ENCODE measurements around the gene DDX47.
"Not testable (repeated sequence)": the region's sequence is repeated elsewhere in the genome, so short reads cannot be mapped to it uniquely, and the experiment has no call there.

The DDX47 gene

GRCh38 chr12:12806784-12807516, 6.2 kb upstream of the DDX47 start:
- Mint-ChIP-seq H3K27me3 (no peaks in the 10 kb centered on the region), H3K9me3 (ENCODE audit: low read depth) (no peaks in the 10 kb centered on the region), H3K4me1 (ENCODE audit: low read depth) (peaks cover 70% of the 10 kb centered on the region), H3K27ac (peak overlapping the region; percentile 87), H3K4me3 (peak overlapping the region; percentile 10), H3K36me3 (no peaks in the 10 kb centered on the region)

DNA sequence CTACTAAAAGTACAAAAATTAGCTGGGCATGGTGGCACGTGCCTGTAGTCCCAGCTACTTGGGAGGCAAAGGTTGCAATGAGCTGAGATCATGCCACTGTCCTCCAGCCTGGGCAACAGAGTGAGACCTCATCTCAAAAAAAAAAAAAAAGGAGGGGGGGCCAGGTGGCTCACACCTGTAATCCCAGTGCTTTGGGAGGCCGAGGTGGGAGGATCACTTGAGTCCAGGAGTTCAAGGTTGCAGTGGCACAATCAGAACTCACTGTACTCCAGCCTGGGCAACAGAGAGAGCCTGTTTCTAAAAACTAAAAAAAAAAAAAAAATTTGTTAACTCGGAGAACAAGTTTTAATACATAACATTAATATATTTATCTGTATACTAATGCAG, 5.6 kb upstream of the DDX47 start:
- H3K4me3 Mint-ChIP-seq, result peak overlapping the region; percentile 10
- H3K27me3 Mint-ChIP-seq; H3K36me3 Mint-ChIP-seq; H3K9me3 Mint-ChIP-seq (ENCODE audit: low read depth): not testable (repeated sequence)
- H3K4me1 Mint-ChIP-seq (ENCODE audit: low read depth), result peaks cover 66% of the 10 kb centered on the region
- peak overlapping the region; percentile 87 for H3K27ac Mint-ChIP-seq

DNA sequence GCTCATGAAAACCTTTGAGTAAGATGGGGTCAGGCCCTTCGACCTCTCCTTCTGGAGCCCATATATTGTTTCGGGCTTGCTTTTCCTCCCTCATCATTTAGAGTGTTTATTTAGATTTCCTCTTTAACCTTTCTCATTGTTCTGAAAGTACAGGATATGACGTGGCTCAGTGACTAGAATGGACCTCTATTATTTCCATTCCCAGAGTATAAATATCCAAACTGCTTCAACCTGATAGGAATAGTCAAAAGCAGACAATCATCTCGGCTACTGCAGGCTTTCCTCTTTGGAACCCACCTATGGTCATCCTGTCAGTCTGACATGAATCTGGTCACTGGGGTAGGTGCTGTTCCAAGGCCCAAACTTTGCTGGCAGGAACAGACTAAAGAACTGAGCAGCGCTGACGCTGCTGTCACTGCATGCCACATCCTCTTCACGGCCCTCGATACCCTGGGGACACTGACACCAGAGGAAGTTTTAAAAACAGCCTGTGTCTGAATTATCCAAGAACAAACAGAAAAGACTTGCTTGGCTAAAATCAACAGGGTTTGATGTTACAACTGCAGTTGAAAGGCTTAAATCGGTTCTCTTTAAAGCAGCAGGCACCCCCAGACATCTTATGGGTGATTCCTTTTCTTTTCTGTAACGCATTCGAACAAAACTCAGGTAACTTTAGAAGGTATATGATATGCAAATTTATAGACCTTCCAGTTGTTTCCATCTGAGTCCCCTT, 5.0 kb upstream of the DDX47 start:
- H3K27me3 Mint-ChIP-seq, result no peaks in the 10 kb centered on the region
- H3K36me3 Mint-ChIP-seq, result no peaks in the 10 kb centered on the region
- peaks cover 65% of the 10 kb centered on the region for H3K4me1 Mint-ChIP-seq (ENCODE audit: low read depth)
- peak overlapping the region; percentile 81 for H3K4me3 Mint-ChIP-seq
- H3K9me3 Mint-ChIP-seq (ENCODE audit: low read depth), result no peaks in the 10 kb centered on the region
- H3K27ac Mint-ChIP-seq, result peak overlapping the region; percentile 98

DNA sequence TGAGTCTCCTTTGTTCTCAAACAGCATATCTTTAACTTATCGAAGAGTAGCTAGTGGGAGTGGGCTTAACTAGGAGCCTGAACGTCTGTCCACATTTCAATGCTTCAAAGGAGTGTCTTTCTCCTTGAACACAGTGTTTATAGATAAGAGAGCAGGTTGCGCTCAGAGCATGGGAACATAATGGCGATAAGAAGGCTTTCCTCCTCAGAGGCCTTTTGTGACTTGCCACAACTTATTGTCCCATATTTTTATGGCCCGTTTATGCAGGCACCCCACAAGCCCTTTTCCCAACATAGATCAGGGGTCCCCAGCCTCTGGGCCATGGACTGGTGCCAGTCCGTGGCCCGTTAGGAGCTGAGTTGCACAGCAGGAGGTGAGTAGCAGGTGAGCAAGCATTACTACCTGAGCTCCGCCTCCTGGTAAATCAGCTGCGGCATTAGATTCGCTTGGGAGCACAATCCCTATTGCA, 2.6 kb upstream of the DDX47 start:
- Mint-ChIP-seq H3K36me3 (peaks cover 5% of the 10 kb centered on the region), H3K9me3 (ENCODE audit: low read depth) (no peaks in the 10 kb centered on the region), H3K27me3 (no peaks in the 10 kb centered on the region), H3K27ac (peak overlapping the region; percentile 22), H3K4me1 (ENCODE audit: low read depth) (peaks cover 68% of the 10 kb centered on the region), H3K4me3 (no peak overlapping the region)

DNA sequence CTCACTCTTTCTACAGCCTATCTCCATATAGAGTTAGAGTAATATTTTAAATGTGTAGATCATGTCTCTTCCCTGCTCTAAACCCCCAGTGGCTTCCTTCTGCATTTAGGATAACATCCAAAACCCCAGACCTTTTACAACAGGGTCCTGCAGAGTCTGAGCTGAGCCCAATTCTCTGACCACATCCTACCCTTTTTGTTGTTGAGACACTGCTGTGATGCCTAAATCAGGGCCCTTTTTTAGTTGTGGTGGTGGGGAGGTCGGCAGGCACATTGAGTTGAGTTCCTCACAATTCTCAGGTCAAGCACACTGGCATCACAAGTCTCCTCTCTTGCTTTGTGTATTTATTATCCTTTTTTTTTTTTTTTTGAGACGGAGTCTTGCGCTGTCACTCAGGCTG, 1.8 kb upstream of the DDX47 start:
- Mint-ChIP-seq H3K9me3 (ENCODE audit: low read depth) (no peaks in the 10 kb centered on the region), H3K27ac (no peak overlapping the region), H3K36me3 (peaks cover 11% of the 10 kb centered on the region), H3K27me3 (no peaks in the 10 kb centered on the region), H3K4me3 (no peak overlapping the region), H3K4me1 (ENCODE audit: low read depth) (peaks cover 69% of the 10 kb centered on the region)

GRCh38 chr12:12812174-12812573, 972 bp upstream of the DDX47 start:
- Mint-ChIP-seq H3K9me3 (ENCODE audit: low read depth) (no peaks in the 10 kb centered on the region), H3K36me3 (peaks cover 11% of the 10 kb centered on the region), H3K27ac (no peak overlapping the region), H3K4me1 (ENCODE audit: low read depth) (peaks cover 70% of the 10 kb centered on the region), H3K27me3 (no peaks in the 10 kb centered on the region), H3K4me3 (no peak overlapping the region)

- H3K27ac Mint-ChIP-seq, result peak overlapping the region; percentile 92
These were observed 477 bp upstream of the DDX47 start for GRCh38 chr12:12812618-12813119.

DNA sequence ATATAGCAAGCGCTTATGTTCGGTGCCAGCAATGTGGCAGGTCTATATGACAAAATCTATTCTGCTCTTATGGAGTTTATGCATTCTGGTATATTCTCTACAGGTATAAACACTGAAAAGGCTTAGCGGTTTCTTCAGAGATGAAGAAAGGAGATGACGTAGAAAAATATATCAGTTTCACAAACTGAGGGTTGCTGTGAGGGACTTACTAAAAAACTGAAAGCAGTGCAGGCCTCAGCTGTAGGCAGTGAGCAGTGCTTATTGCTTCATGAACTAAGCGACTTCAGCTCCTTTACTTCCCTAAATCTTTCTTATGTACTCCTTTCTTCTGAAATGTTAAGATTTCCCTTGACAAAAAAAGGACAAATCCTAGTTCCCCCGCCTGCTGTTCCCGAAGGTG, 4.5 kb downstream of the DDX47 start:
- no peak overlapping the region for H3K4me3 Mint-ChIP-seq
- H3K36me3 Mint-ChIP-seq, result peaks cover 16% of the 10 kb centered on the region
- H3K4me1 Mint-ChIP-seq (ENCODE audit: low read depth), result peaks cover 69% of the 10 kb centered on the region
- no peak overlapping the region for H3K27ac Mint-ChIP-seq
- no peaks in the 10 kb centered on the region for H3K27me3 Mint-ChIP-seq
- no peaks in the 10 kb centered on the region for H3K9me3 Mint-ChIP-seq (ENCODE audit: low read depth)

More at GRCh38 chr12:12812618-12813119, 477 bp upstream of the DDX47 start:
- peaks cover 70% of the 10 kb centered on the region for H3K4me1 Mint-ChIP-seq (ENCODE audit: low read depth)
- peak overlapping the region; percentile 92 for H3K4me3 Mint-ChIP-seq
- peaks cover 11% of the 10 kb centered on the region for H3K36me3 Mint-ChIP-seq
- no peaks in the 10 kb centered on the region for H3K27me3 Mint-ChIP-seq
- no peaks in the 10 kb centered on the region for H3K9me3 Mint-ChIP-seq (ENCODE audit: low read depth)

DNA sequence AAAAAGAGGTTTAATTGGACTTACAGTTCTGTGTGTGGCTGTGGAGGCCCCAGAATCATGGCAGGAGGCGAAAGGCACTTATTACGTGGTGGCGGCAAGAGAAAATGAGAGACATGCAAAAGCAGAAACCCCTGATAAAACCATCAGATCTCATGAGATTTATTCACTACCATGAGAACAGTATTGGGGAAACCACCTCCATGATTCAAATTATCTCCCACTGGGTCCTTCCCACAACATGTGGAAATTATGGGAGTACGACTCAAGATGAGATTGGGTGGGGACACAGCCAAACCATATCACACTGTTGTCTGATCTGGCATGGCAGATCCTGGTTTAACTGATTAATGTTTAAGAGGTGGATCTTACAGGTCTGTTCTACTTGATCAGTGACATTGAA, 5.6 kb downstream of the DDX47 start:
- H3K27ac Mint-ChIP-seq, result no peak overlapping the region

DNA sequence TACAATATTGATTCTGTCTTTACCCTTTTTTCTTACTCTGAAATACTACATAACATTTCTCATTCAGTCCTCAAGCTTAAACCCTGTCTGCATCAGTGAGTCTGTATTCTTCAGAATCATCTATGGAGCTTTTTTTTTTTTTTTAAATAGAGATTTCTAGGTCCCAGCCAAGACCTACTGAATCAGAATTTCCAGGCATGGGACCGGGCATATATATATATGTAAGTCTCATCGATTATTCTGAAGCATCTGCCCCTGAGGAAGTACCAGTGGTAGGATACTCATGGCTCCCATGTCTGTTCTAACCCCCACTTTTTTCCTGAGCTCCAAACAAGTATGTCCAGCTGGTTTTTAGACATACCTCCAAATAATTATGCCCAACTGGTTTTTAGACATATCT, 6.1 kb downstream of the DDX47 start:
- Mint-ChIP-seq H3K27ac (peak overlapping the region; percentile 50), H3K27me3 (no peaks in the 10 kb centered on the region), H3K9me3 (ENCODE audit: low read depth) (no peaks in the 10 kb centered on the region), H3K4me3 (no peak overlapping the region), H3K36me3 (peaks cover 17% of the 10 kb centered on the region), H3K4me1 (ENCODE audit: low read depth) (peaks cover 54% of the 10 kb centered on the region)

More for the DNA sequence above, 5.6 kb downstream of the DDX47 start:
- Mint-ChIP-seq H3K4me1 (ENCODE audit: low read depth) (peaks cover 60% of the 10 kb centered on the region), H3K36me3 (peaks cover 20% of the 10 kb centered on the region), H3K9me3 (ENCODE audit: low read depth) (no peaks in the 10 kb centered on the region), H3K4me3 (no peak overlapping the region), H3K27me3 (no peaks in the 10 kb centered on the region)

DNA sequence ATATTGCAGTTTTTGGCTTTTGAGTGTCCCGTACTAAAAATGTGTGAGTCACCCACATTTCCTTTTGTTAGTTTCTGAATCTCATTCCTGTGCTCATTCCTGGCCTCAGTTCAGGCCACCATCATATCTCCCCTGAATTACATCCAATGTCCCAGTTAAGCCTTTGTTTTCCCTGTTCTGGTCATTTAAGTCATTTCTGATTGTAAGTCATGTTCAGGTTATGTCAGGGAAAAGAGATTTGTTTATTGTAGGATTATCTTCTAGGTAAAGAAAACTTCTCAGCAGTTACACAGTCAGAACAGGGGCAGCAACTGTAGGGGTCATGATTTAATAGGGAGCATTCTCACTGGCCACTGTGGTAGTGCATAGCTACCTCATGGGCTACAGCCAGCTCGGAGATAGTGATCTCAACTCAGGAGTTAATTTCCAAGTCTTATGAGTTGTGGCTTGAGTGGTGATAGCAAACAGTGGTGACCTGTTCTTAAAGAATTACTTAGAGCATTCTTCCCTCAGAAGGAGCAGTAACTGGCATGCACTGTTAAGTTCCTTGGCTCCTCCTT, 6.7 kb downstream of the DDX47 start:
- Mint-ChIP-seq H3K36me3 (peaks cover 17% of the 10 kb centered on the region), H3K9me3 (ENCODE audit: low read depth) (no peaks in the 10 kb centered on the region), H3K27me3 (no peaks in the 10 kb centered on the region), H3K27ac (peak overlapping the region; percentile 50), H3K4me3 (peak overlapping the region; percentile 9), H3K4me1 (ENCODE audit: low read depth) (peaks cover 48% of the 10 kb centered on the region)

- H3K4me3 Mint-ChIP-seq, result not testable (repeated sequence)
These were observed 7.2 kb downstream of the DDX47 start for GRCh38 chr12:12820376-12820775.

DNA sequence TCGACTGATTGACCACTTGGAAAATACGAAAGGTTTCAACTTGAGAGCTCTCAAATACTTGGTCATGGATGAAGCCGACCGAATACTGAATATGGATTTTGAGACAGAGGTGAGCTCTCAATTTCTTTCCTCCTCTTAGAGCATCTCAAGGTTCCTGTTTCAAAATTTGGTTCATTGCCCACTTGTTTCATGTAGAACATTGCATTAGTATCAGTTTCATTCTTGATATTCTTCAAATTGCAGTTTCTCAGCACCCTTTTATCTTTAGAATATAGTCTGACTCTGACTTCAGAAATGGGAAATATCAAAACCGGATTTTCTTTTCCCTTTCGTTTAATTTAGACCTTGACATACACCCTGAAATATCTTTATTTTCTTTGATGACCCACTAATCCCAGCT, 8.8 kb downstream of the DDX47 start:
- H3K27ac Mint-ChIP-seq, result no peak overlapping the region
- no peaks in the 10 kb centered on the region for H3K9me3 Mint-ChIP-seq (ENCODE audit: low read depth)
- peaks cover 30% of the 10 kb centered on the region for H3K4me1 Mint-ChIP-seq (ENCODE audit: low read depth)
- H3K36me3 Mint-ChIP-seq, result peaks cover 9% of the 10 kb centered on the region
- no peak overlapping the region for H3K4me3 Mint-ChIP-seq
- no peaks in the 10 kb centered on the region for H3K27me3 Mint-ChIP-seq

More at GRCh38 chr12:12820376-12820775, 7.2 kb downstream of the DDX47 start:
- Mint-ChIP-seq H3K36me3 (peaks cover 17% of the 10 kb centered on the region), H3K27ac (peak overlapping the region; percentile 10), H3K4me1 (ENCODE audit: low read depth) (peaks cover 46% of the 10 kb centered on the region)
- H3K9me3 Mint-ChIP-seq (ENCODE audit: low read depth); H3K27me3 Mint-ChIP-seq: not testable (repeated sequence)

DNA sequence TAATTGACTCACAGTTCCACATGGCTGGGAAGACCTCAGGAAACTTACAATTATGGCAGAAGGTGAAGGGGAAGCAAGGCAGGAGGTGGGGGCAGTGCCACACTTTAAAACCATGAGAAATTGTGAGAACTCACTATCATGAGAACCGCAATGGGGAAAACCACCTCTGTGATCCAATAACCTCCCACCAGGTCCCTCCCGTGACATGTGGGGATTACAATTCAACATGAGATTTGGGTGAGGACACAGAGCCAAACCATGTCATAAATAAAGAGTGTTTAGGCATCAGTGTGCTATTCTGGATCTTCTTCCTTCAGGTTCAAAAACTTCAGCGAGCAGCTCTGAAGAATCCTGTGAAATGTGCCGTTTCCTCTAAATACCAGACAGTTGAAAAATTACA, 9.7 kb downstream of the DDX47 start:
- Mint-ChIP-seq H3K27me3 (no peaks in the 10 kb centered on the region), H3K4me1 (ENCODE audit: low read depth) (peaks cover 22% of the 10 kb centered on the region), H3K27ac (no peak overlapping the region), H3K36me3 (peaks cover 9% of the 10 kb centered on the region), H3K9me3 (ENCODE audit: low read depth) (no peaks in the 10 kb centered on the region), H3K4me3 (no peak overlapping the region)

DNA sequence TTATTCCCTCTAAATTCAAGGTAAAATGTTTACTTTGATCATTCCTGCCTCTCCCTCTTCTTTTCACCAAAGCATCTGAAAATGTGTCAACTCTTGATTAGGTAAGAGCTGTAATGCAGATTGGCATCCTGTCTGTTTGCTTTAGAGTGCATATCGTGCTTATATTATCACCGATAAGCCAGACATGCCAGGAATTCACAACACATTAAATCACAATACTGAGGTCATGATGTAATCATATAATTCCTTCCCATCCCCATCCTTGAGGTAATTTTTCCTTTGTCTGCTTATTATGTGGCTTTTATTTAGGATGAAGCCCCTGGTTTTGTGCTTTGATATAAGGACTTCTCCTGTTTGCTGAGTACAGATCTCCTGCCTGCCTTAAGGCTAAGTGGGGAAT, 10.2 kb downstream of the DDX47 start:
- H3K27me3 Mint-ChIP-seq, result no peaks in the 10 kb centered on the region
- H3K4me1 Mint-ChIP-seq (ENCODE audit: low read depth), result peaks cover 19% of the 10 kb centered on the region
- H3K4me3 Mint-ChIP-seq, result no peak overlapping the region
- no peaks in the 10 kb centered on the region for H3K9me3 Mint-ChIP-seq (ENCODE audit: low read depth)
- no peak overlapping the region for H3K27ac Mint-ChIP-seq
- peaks cover 9% of the 10 kb centered on the region for H3K36me3 Mint-ChIP-seq
